Lower leg skin (tissue), 3 donors: ENCODE results near the gene NIF3L1.

Experiments
- POLR2A ChIP-seq, 2 donors: fragments of 450-650 bp; IDR thresholded peaks; one replicate each; pipeline ENCODE4 v1.6.1; 2016 to 2017; ENCODE audit warnings: antibody characterized with exemption in 2 of 2, mild to moderate bottlenecking in 1 of 2, moderate library complexity in 1 of 2
- TF ChIP-seq, protein P1 (sequence below), 3 donors: fragments of 450-650 bp; IDR thresholded peaks; one replicate each; pipeline ENCODE4 v1.5.1; 2016; ENCODE audit warnings: antibody characterized with exemption in 3 of 3, mild to moderate bottlenecking in 3 of 3, moderate library complexity in 2 of 3

DNA sequence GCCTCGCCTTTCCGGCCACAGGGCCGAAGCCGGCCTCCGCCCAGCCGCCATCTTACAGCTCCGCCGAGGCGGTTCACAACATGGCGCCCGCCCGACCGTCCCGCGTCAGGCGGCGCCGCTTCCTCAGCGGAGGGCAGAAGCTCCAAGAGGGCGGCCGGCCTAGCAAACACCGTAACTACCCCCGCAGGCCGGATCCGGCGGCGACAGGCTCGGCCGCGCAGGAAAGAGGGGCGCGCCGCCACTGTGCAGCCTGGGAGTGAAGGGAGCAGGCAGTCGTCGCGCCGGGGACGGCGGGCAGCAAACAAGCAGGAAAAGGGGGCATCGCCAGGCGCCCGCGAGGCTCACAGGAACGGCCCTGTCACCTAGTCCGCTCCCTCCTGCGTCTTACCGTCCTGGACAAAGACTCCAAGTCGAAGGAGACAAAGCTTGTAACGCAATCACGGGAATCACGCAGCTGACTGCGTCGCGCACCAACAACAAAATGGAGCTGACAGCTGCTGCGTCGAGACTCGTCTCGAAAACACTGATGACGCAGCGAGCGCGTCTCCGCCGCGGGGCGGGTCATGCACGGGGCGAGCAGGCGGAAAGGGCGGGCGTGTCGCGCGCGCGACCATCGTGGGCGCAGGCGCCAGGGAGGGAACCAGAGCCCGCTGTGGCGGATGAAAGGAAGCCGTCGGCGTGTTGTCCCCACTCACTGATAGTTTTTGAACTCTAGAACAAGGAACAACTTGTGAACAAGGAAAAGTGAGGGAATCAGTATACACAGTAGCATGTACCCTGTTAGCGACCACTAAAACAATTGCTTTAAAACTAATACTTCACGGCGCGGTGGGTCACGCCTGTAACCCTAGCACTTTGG lies 24.8 kb upstream of the NIF3L1 start, which contains the start of gene CLK1:
- TF ChIP-seq POLR2A (IDR thresholded peaks at IDR 0.05): peak in 1 of 2 donors; percentile 98
- TF ChIP-seq, protein P1, sequence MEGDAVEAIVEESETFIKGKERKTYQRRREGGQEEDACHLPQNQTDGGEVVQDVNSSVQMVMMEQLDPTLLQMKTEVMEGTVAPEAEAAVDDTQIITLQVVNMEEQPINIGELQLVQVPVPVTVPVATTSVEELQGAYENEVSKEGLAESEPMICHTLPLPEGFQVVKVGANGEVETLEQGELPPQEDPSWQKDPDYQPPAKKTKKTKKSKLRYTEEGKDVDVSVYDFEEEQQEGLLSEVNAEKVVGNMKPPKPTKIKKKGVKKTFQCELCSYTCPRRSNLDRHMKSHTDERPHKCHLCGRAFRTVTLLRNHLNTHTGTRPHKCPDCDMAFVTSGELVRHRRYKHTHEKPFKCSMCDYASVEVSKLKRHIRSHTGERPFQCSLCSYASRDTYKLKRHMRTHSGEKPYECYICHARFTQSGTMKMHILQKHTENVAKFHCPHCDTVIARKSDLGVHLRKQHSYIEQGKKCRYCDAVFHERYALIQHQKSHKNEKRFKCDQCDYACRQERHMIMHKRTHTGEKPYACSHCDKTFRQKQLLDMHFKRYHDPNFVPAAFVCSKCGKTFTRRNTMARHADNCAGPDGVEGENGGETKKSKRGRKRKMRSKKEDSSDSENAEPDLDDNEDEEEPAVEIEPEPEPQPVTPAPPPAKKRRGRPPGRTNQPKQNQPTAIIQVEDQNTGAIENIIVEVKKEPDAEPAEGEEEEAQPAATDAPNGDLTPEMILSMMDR (IDR thresholded peaks at IDR 0.05): peak in 1 of 3 donors; percentile 26
